Measurements from ENCODE around the gene ADAMTSL1.

ADAMTSL1 gene

DNA sequence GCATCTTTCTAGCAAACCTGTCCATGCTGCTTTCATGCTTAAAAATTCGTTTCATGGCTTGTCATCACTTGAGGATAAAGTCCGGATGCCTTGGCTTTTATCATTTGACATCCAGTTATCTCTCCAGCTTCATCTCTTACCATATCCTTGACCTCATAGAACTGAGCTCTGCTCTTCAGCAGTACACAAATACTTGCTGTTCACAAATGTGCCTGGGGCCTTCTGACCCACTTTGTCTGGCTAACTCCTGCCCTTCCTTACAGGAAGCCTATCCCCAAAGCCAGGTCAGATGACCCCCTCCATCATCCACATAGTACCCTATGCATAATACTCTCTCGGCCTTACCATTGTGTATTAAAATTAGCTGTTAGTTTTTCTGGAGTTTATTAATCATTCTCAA lies 310.0 kb downstream of the ADAMTSL1 start:
- no peak for DNase-seq

DNA sequence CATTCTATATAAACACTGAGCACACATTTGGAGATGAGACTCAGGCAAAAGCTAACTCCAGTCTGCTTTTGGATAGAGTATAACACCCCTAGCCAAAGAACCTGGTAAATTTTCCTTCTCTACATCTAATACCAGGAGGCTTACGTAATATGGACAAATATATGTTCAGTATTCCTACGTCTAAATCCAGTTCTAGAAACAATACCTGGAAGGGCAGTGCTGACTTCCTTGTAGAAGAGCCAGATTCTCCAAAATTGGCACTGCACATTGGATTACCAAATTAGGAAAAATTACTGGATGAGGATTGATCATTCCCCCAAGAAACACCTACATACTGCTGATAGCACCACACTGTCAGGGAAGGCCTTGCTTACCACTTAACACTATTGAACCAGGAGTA lies 311.7 kb downstream of the ADAMTSL1 start:
- DNase-seq = no peak

DNA sequence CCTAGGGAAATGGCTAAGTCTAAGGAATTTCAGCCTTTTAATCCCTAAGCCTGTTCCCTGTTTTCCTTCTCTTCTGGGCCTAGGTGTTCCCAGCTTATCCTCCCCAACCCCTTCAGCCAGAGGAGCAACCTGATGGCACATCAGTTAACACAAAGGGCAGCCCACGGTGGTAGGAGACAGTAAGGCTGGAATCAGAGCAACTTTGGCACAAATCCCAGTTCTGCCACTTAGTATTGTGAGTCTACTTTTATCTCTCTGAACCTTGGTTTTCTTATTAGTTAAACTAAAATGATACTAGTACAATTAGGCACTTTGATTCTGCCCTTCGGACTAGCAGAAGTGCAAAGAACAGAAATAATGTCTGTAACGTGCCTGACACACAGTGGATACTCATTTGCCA lies 312.2 kb downstream of the ADAMTSL1 start:
- no peak for DNase-seq

DNA sequence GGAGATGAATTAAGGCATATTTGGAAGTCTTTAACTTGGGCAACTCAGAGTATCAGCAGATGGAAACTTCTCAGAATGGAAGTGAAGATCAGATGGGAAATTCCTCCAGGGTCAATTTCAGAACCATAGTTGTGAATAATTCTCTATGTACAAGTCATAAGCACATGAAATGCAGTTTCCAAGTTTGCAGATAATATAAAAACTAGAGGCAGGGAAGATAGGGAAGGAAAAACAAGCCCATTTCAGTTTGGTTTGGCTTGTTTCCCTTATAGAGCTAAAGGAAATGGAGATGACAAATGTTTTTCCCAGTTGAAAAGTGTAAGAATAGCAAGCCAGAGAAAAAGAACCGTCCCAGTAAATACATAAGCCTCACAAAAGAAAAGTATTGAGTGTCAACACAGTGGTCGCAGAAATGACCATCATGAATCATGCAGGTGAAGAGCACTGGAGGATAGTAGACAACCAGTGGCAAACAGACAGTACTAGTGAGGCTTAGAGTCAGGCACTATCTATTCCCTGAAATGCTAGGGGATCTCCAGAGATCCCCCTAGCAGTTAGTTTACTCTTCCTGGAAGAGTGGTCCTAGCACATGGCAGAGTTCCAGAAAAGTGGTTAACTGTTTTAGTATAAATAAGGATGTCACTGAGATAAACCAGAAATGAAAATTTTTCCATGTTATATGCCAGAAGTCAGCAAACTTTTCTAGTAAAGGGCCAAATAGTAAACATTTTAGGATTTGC lies 313.1 kb downstream of the ADAMTSL1 start:
- DNase-seq = no peak

DNA sequence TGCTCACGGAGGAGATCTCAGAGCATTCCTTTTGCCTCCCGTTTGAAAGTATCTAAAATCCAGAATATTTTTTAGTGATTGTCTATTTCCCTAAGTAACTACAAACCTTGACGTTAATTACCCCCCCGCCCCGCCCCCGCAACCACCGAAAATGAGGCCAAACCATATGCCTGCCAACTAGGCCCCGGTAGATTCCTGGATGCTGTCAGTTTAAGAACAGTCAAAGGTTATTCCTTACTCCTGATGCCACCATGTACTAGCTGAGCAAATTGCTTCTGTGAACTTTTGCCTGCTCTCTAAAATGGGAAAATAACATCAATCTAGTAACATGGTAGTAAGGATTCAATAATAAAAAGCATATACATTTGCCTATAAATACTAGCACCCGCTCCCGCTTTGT lies 314.3 kb downstream of the ADAMTSL1 start:
- DNase-seq = no peak

DNA sequence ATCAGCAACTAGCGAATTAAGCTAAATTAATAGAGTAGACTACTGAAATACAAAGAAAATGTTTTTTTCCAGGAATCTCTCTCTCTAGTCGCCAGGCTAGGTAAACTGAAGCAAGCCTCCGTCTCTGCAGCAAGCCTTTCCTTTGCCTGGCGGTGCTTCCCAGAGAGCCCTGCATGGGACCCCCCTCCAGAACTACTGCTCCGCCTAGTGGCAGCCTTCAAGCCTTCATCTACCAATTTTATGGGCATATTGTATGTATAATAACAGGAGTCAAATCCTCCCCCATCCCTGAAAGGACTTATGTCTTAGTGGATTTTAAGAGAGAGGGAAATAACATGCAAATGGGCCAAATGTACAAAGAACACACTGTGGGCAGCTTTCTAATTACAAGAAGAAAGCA lies 317.1 kb downstream of the ADAMTSL1 start:
- DNase-seq = no peak

DNA sequence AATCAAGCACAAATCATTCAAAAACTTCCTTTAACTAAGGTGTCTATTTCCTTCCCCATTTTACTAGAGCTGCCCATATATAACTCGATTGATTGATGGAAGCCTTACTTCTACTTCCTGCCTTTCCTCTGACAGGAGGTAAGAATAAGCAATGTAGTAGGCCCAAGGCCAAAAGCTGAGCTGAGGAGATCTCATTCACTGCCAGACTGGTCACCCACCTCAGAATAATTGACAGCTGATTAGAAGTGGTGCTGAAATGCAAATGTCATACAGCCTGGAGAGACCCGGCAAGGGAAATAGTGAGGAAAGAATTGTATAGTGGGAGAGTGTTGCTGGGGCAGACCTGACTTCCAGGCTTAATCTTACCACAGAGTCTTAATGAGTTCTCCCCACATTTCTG lies 319.2 kb downstream of the ADAMTSL1 start:
- no peak for DNase-seq

DNA sequence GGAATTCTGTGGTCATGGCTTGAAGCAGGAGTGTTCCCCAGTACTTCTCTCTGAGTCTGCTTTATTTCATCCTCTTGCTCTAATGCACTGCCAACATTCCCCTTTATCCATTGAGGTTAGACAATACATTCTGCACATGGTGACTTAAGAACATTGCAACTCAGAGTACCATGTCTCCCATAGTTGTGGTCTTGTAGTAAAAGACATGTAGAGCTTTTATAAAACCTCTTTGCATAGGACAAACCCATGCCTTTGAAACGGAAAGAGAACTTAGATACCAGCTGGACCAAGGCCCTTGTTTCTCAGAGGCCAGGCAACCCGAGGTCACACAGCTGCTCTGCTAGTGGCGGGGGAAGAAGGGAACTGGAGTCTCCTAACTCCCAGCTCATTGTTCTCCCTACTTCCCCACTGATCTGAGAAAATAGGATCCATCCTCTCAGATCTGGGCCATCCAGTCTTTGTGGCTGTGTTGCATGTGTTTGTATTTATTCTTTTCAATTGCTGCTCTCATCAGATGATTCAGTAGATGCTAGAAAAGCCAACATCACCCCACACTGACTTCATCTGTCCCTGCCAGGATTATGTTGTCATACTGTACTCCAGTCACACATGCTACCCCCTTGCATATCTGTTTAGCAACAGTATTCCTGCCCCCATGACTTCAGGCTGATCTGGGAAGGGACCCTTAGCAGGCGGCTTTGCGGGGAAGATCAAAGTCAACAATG lies 322.2 kb downstream of the ADAMTSL1 start:
- DNase-seq = no peak

DNA sequence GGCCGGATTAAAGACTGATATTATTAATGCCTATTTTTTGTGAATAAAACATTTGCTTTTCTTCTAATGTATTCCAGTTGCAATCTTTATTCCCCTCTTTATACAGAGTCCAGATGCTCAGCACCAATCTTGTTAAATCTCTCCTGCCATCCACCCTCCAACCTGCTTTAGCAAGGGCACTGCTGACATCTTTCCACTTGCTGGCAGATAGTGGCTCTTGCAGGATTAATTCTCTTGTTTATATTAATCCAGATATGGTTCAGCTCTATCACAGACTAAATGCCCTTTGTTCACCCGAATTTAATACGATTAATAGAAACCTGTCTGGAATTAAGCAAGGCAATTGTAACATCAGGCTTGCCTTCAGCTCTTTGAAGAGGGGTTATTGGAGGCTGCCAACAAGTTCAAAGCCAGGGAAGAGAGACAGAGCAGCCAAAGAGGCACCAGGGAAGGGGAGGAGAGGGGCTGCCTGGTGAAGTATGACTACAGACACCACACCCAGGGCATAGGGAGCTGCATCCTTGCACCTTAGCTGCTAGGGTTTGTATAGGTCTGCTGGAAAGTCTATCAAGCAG lies 322.8 kb downstream of the ADAMTSL1 start:
- no peak for DNase-seq

DNA sequence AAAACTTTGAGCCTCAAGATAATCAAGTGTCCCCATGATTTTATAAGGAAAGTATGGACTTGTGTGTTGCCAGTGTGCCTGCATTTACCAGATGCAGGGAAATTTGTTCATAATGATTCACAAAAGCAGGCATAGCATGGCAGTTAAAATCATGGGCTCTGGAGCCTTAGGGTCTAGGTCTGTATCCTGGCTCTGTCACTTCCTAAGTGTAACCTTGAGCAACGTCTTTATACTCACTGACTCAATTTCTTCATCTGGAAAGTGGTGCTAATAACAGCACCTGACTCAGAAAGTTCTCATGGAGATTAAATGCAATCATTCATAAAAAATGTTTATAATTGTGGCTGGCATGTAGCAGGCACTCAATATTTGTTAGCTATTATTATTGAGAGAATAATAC lies 324.2 kb downstream of the ADAMTSL1 start:
- DNase-seq = no peak

DNA sequence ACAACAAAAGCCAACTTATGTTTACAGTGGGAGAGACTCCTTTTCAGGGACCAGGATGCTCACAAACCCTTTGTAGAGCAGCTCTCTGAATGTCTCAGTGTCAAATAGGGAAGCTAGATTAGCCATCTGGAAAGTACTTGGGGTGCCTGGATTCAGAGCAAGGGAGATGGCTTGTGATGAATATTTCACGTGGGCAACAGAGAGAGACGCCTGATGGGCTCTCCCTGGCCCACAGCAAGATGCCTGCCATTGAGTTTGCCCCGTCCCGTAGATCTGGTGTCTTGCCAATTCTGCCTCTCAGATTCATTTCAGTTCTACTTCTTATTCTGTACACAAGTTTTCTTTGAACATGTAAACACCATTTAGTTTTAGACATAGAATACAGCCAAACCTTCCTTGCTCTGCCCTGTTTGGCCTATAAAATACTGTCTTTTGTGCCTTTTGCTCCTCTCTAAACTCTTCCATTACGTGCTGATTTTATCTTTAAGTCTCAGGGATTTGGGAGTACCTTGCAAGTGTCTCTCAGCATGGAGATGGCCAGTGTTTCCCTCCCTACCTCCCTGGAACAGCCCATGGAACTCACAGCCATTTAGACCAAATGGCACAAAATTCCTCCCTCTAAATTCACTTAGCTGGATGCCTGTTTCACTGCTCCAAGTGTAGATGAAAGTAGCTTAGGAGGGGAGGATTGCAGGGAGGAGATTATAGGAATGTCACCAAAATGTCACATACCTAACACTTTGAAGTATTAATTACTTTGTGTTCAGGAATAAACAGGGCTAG lies 324.7 kb downstream of the ADAMTSL1 start:
- DNase-seq = no peak

DNA sequence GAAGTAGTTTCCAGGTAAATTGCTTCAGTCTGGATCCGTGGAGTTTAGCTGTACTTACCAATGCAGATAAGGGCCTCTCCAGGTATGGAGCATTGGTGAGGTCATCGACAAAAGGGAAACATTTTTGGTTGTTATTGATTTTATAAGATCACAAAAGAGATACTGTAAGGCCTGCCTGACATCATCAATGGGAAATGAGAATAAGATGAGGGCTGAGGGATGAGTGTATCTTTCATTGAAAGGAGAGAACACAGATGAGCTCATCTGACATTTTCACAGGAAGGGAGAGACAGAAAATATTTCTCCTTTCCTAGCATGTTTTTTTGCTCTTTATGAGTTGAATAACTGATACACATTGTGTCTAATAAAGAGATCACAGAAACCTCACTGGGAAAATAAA lies 325.5 kb downstream of the ADAMTSL1 start:
- no peak for DNase-seq

DNA sequence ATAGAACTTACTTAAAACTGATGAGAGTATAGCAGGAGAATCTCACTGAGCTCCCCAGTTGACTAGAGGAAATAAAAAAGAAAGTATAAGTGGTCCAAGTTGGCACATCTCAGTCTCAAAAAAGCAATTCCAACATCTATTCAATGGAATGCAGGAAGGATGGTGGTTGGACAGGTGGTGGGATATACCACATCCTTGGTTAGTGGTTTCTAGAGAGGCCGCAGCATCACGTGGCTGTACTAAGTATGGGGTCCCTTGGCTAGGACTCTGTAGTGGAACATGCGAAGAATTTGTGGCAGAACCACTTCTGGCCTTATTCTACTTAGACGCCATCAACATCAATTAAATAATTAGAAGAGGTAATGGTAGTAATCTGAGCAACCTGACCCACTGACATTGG lies 326.6 kb downstream of the ADAMTSL1 start:
- no peak for DNase-seq

DNA sequence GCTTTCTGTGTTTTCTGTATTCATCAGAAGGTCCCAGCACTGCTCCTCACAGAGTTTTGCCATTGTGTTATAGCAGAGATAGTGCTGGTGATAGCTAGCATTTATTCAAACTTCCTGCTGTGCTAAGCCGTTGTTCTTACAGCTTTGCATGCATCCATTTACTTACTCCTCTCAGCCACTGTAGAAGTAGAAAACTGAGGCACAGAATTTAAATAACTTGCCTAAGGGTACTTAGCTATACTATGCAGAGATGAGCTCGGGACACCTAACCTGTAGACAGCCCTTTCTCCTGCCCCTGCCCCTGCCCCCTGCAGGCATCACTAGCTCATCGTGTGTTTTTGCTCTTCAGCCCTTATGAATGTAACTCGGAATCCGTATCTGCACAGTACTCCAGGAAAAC lies 331.4 kb downstream of the ADAMTSL1 start:
- DNase-seq = no peak

DNA sequence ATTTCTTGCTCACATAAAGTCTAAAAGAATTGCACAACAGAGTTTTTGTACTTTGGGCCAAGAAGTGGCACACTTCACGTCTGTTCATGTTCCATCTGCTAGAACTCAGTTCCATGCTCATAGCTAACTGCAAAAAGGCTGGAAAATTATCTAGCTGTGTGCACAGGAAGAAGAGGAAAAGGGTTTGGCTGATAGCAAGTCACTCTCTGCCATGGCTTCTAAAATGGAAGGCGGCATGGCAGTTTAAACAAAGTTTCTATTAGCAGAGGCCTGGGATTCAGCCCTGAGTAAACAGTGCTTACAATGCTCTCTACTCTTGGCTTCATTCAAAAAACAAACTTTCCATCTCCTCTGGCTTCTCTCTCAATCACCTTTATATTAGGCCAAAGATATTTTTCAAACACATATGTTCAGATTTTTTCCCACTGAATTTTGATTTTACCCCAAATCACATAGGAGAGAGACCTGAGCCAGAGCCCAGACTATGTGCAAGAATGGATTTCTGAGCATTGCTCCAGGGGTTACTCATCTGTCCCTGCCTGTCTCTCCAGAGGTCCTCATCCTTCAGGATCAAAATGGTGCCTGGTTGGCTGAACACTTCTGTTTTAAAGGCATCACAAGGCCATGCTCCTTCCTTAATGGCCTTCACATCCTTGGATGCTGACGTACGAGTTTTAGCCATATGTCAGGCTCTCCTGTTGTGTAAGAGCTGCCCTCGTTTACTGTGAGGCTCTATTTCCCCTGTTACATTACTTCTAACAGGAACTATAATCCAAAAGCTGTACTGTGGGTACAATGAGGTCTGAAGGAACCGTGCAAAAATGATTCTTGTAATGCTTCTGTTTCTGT lies 332.5 kb downstream of the ADAMTSL1 start:
- DNase-seq = no peak

DNA sequence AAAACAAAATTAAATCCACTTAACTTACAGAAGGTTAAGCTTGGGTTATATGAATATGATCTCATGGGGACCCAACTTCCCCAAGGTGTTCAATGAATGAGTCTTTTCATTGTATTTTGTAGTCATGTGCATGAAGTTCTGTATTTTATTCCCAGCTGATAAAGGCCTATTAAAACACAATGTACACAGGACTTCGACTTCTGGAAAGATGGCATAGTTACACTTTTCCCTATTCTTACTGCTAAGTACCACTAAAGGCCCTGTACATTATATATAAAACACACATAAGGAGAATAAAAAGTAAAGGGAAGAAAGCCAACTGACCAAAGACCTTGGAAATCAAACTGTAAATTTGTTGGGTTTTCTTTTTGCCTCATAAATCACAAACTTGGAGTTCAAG lies 336.6 kb downstream of the ADAMTSL1 start:
- DNase-seq = no peak

DNA sequence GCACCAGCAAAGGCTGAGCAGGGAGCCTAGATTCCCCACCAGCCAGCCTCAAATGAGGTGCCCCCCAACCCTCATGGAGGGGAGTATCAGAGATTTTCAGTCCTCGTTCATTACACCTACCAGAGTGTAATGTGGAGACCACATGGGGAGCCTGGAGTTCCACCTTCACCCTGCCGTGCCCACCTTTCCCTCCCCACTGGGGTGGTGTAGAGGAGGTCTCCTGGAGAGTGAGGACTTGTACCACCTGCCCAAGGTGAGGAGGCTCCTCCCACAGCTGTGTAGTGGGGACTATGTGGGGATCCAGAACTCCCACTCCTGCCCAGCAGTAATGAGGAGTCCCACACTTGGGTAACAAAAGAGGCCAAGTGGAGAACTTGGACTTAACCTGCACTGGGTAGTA lies 337.2 kb downstream of the ADAMTSL1 start:
- no peak for DNase-seq

DNA sequence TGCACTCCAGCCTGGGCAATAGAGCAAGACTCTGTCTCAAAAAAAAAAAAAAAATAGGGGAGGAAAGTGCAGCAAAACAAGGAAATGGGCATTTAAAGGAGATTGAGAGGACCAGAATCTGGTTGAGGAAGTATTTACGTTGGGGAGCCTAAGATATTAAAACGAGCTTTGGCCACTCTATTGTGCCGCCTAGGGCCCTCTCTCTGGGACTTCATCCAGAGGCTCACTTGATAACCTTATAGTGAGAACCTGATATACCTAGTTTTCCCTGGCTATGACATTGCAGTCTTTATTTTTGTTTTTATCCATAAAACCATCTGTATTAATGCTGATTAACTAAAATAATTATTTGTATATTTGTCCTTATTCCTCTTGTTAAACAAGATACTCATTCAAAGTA lies 345.5 kb downstream of the ADAMTSL1 start:
- DNase-seq = no peak

DNA sequence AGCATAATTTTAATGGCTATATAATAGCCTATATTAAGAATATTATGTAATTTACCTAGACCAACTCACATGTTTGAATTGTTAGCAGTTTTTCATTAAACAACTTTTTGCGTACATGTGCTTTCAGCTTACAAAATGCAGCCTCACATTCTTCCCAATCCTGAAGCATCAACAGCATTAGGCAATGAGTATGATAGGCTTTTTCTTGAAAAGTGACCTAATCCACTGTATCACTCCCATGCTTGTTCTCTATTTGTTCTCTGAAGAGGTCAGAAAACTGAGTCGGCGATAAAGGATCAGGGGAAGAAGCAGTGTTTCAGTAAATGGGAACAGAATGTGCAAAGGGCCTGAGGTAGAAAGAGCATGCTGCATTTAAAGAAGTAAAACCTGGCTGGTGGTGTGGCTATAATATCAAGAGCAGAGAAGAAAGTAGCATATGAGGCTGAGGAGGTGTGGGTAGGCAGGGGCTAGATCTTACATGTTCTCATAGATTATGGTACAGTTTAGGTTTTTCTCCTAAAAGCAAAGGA lies 346.7 kb downstream of the ADAMTSL1 start:
- DNase-seq = no peak

DNA sequence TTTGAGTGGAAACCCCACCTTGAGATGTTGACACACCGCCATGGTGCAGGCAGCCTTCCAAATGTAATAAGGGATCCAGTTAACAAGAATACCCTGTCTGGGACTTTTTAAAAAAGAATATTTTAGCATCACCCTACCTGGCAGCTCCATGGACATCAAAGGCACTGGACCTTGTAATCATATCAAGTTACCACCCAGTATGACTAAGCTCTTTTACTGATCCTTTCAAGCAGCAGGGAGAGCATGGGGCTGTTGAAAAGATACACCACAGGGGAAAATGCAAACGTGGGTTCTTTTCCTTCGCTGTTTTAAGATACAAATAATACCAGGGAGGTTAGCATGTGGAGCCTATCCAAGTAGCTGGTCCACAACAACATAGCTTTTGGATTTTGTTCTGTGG lies 347.8 kb downstream of the ADAMTSL1 start:
- DNase-seq = no peak

DNA sequence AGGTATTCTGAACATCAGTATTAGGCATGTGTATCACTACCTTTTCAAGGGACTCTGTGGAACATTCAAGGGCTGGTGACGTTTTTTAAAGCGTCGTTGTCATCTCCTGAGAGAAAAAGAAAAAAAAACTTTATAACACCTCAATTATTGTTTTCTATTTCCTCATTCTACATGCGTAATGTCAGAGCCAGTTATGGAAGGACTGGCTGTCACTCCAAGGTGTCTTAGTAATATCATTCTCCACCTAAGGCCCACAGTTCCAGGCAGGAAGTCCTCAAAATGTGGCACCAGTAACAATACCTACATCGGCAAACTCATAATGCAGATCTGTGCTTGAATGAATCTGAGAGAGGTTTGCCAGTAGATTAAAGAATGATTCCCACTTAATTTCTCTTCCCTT lies 348.9 kb downstream of the ADAMTSL1 start:
- no peak for DNase-seq

DNA sequence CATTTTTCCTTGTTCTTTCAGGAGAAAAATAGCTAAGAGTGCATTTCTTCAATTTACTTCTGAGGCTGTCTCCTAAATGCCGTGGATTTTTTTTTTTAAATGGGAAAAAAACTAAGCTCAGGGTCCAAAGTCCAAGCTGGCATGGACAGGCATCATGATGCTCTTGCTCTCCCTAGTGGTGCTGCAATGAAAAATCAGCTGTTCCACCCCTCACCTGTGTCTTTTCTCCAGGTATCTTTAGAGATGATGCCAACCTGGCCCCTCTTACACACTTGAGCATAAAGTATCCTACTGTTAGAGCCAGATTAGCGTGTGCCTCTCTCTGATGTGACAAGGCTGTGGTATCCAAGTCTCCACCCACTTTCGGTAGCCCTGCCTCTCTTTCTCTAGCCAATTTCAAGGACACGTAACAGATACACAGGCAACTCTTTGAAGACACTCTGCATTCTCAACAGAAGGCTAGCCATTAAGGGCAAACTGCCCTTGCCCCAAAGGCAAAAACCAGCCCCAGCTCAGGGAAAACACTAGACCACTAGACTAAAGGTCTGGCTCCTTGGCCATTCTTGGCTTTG lies 350.2 kb downstream of the ADAMTSL1 start:
- DNase-seq = no peak
